ENCODE results near the gene ATG10. TPM values are rescaled to one million over a fixed set of nuclear protein-coding genes. Genes with fewer than 3 reads are reported as not detected.

ATG10 gene
- total RNA-seq, 4 donors from 2014 or later = 8.4 to 10.6 TPM; not detected in 2

GRCh38 chr5:82217917-82218316 lies 246.1 kb downstream of the ATG10 start:
- DNase-seq = no peak
- Histone ChIP-seq H3K36me3 (no peaks in the 10 kb centered on the region), H3K4me1 (no peaks in the 10 kb centered on the region), H3K27me3 (no peaks in the 10 kb centered on the region), H3K4me3 (no peak overlapping the region), H3K9me3 (no peaks in the 10 kb centered on the region), H3K27ac (no peak overlapping the region)
- TF ChIP-seq POLR2A (IDR thresholded peaks at IDR 0.05) (no peak), CTCF (IDR thresholded peaks at IDR 0.05) (no peak), POLR2AphosphoS5 (IDR thresholded peaks at IDR 0.05) (no peak), EP300 (IDR thresholded peaks at IDR 0.05; ENCODE audit: low read depth) (no peak)
- WGBS, 2 donors (ENCODE audit: low coverage in 1 of 2) = 55 to 60% methylated on average over 1 of the region's 1 CpG
- in situ Hi-C loops (cut with MboI; ENCODE audit: low pct_ligation_motif_present in 1 of 4, low pct_unique_long_range_greater_than_20kb in 1 of 4, low sequenced_read_pairs in 3 of 4) = no loop called here
- intact Hi-C loops (cut with DNase I; ENCODE audit: low total_unique reads) = no loop called here

- H3K27me3 ChIP-seq = no peaks in the 10 kb centered on the region
- no peak overlapping the region for H3K4me3 ChIP-seq
- H3K9me3 ChIP-seq = no peaks in the 10 kb centered on the region
- TF ChIP-seq POLR2A (IDR thresholded peaks at IDR 0.05) = no peak
- TF ChIP-seq POLR2AphosphoS5 (IDR thresholded peaks at IDR 0.05) = no peak
- TF ChIP-seq CTCF (IDR thresholded peaks at IDR 0.05) = no peak
- TF ChIP-seq EP300 (IDR thresholded peaks at IDR 0.05; ENCODE audit: low read depth) = no peak
- no peaks in the 10 kb centered on the region for H3K36me3 ChIP-seq
- DNase-seq = no peak
- WGBS, 2 donors (ENCODE audit: low coverage in 1 of 2) = 76 to 88% methylated on average over 6 to 7 of the region's 7 CpGs
- in situ Hi-C loops (cut with MboI; ENCODE audit: low pct_ligation_motif_present in 1 of 4, low pct_unique_long_range_greater_than_20kb in 1 of 4, low sequenced_read_pairs in 3 of 4) = no loop called here
- H3K4me1 ChIP-seq = no peaks in the 10 kb centered on the region
- H3K27ac ChIP-seq = no peak overlapping the region
- intact Hi-C loops (cut with DNase I; ENCODE audit: low total_unique reads) = no loop called here
Measured at GRCh38 chr5:82218374-82219156, 246.7 kb downstream of the ATG10 start.

GRCh38 chr5:82221020-82221419 lies 249.2 kb downstream of the ATG10 start:
- H3K27me3 ChIP-seq = no peaks in the 10 kb centered on the region
- DNase-seq = no peak
- peaks cover 0 to 3% (median 0%) of the 10 kb centered on the region in 4 donors for H3K4me1 ChIP-seq
- 97% methylated on average over 2 of the region's 2 CpGs; no CpG with 5 or more reads in 1 of the 2 donors for WGBS, 2 donors (ENCODE audit: low coverage in 1 of 2)
- intact Hi-C loops (cut with DNase I; ENCODE audit: low total_unique reads) = no loop called here
- no peaks in the 10 kb centered on the region for H3K9me3 ChIP-seq
- TF ChIP-seq CTCF (IDR thresholded peaks at IDR 0.05) (no peak), POLR2AphosphoS5 (IDR thresholded peaks at IDR 0.05) (no peak), EP300 (IDR thresholded peaks at IDR 0.05; ENCODE audit: low read depth) (no peak), POLR2A (IDR thresholded peaks at IDR 0.05) (no peak)
- no peaks in the 10 kb centered on the region for H3K36me3 ChIP-seq
- in situ Hi-C loops (cut with MboI; ENCODE audit: low pct_ligation_motif_present in 1 of 4, low pct_unique_long_range_greater_than_20kb in 1 of 4, low sequenced_read_pairs in 3 of 4) = no loop called here
- H3K4me3 ChIP-seq = no peak overlapping the region
- H3K27ac ChIP-seq = no peak overlapping the region

GRCh38 chr5:82222597-82223574 lies 251.1 kb downstream of the ATG10 start:
- intact Hi-C loops (cut with DNase I; ENCODE audit: low total_unique reads) = no loop called here

More at GRCh38 chr5:82222597-82223574, 251.1 kb downstream of the ATG10 start:
- Histone ChIP-seq H3K36me3 (no peaks in the 10 kb centered on the region), H3K4me1 (peaks cover 0 to 3% (median 0%) of the 10 kb centered on the region in 4 donors), H3K27ac (no peak overlapping the region), H3K4me3 (no peak overlapping the region), H3K27me3 (no peaks in the 10 kb centered on the region), H3K9me3 (no peaks in the 10 kb centered on the region)
- 71 to 75% methylated on average over 4 to 5 of the region's 5 CpGs for WGBS, 2 donors (ENCODE audit: low coverage in 1 of 2)
- TF ChIP-seq POLR2A (IDR thresholded peaks at IDR 0.05) = no peak
- no peak for TF ChIP-seq POLR2AphosphoS5 (IDR thresholded peaks at IDR 0.05)
- TF ChIP-seq CTCF (IDR thresholded peaks at IDR 0.05) = no peak
- no peak for TF ChIP-seq EP300 (IDR thresholded peaks at IDR 0.05; ENCODE audit: low read depth)
- DNase-seq = no peak
- in situ Hi-C loops (cut with MboI; ENCODE audit: low pct_ligation_motif_present in 1 of 4, low pct_unique_long_range_greater_than_20kb in 1 of 4, low sequenced_read_pairs in 3 of 4) = no loop called here

Measured in transverse colon (tissue), 4 donors.